Measurements from ENCODE around the gene GFRA4. TPM values are rescaled to one million over a fixed set of nuclear protein-coding genes. Genes with fewer than 3 reads are reported as not detected.

The GFRA4 gene
- polyA plus RNA-seq, 2 of the 4 experiments (the other 2 are of a cell fraction), result not detected

GRCh38 chr20:3699037-3699436 lies 35.8 kb upstream of the GFRA4 start:
- ChIA-PET CTCF (interaction anchor here (0.8 to 61.5 kb wide), 4 partner anchors 11 to 377 kb away, joined by 3 to 2233 read pairs (median 98); partner anchors contain the start of genes ADAM33, ADISSP, HSPA12B and SIGLEC1), POLR2A (no interaction called here)
- H3K4me1 ChIP-seq, result no peaks in the 10 kb centered on the region
- H3K9me3 ChIP-seq, result 0 out of 3 replicates have a peak, but pooled peaks cover 2% of the 10 kb centered on the region
- no peak overlapping the region for H3K4me3 ChIP-seq
- no peak overlapping the region for H3K27ac ChIP-seq
- DNase-seq (ENCODE audit: low read depth in 1 of 2, low spot score in 1 of 2) (no peak), ATAC-seq (0 out of 6 replicates have a peak, but pooled peaks of 1 of the 2 experiments have one; percentile 5), FAIRE-seq (no peak)
- 62% methylated on average over 16 of the region's 16 CpGs for WGBS (ENCODE audit: missing lambda C conversion rate)
- H3K4me2 ChIP-seq, result no peak overlapping the region
- TF ChIP-seq MAX (IDR thresholded peaks at IDR 0.05) (no peak), USF2 (IDR thresholded peaks at IDR 0.05) (no peak), ZC3H11A (IDR thresholded peaks at IDR 0.05) (no peak), RCOR1 (IDR thresholded peaks at IDR 0.05; ENCODE audit: low read depth, low read length) (no peak), CHD4 (IDR thresholded peaks at IDR 0.05; ENCODE audit: borderline replicate concordance) (no peak), E2F6 (IDR thresholded peaks at IDR 0.05; ENCODE audit: borderline replicate concordance, low read depth) (no peak), EHMT2 (IDR thresholded peaks at IDR 0.05; ENCODE audit: low read depth) (no peak), CBX8 (IDR thresholded peaks at IDR 0.05) (no peak), TP53 (CRISPR knock-in tag; IDR thresholded peaks at IDR 0.05) (no peak), HES2 (IDR thresholded peaks at IDR 0.05) (no peak), RARB (CRISPR knock-in tag; IDR thresholded peaks at IDR 0.05) (no peak), MAFK (IDR thresholded peaks at IDR 0.05; ENCODE audit: partially characterized antibody) (no peak), ELK1 (IDR thresholded peaks at IDR 0.05; ENCODE audit: low read depth, low read length) (no peak), RFX5 (IDR thresholded peaks at IDR 0.05) (no peak)

- ATAC-seq (peak; percentile 9 to 11; a peak in 2 of 6 replicates), FAIRE-seq (no peak), DNase-seq (ENCODE audit: low read depth in 1 of 2, low spot score in 1 of 2) (no peak)
- Histone ChIP-seq H3K9me3 (0 out of 3 replicates have a peak, but pooled peaks cover 2% of the 10 kb centered on the region), H3K4me1 (no peaks in the 10 kb centered on the region), H3K27ac (no peak overlapping the region), H3K4me2 (no peak overlapping the region), H3K4me3 (no peak overlapping the region)
- POLR2A ChIA-PET, result no interaction called here
- TF ChIP-seq JUN (IDR thresholded peaks at IDR 0.05), result no peak
- no peak for TF ChIP-seq EHMT2 (IDR thresholded peaks at IDR 0.05; ENCODE audit: low read depth)
- no peak for TF ChIP-seq REST (IDR thresholded peaks at IDR 0.05)
- TF ChIP-seq FOSL2 (IDR thresholded peaks at IDR 0.05), result no peak
- no peak for TF ChIP-seq FOSL2 (CRISPR knock-in tag; IDR thresholded peaks at IDR 0.05)
- TF ChIP-seq CEBPB (IDR thresholded peaks at IDR 0.05), result no peak
- TF ChIP-seq NPAS2 (CRISPR knock-in tag; IDR thresholded peaks at IDR 0.05; ENCODE audit: borderline replicate concordance), result no peak
- no peak for TF ChIP-seq HOXA7 (CRISPR knock-in tag; IDR thresholded peaks at IDR 0.05)
- TF ChIP-seq ESRRA (IDR thresholded peaks at IDR 0.05; ENCODE audit: borderline replicate concordance, low read length), result no peak
- no peak for TF ChIP-seq MAX (IDR thresholded peaks at IDR 0.05)
- TF ChIP-seq CHD2 (IDR thresholded peaks at IDR 0.05; ENCODE audit: low read length, partially characterized antibody), result no peak
- TF ChIP-seq E2F6 (IDR thresholded peaks at IDR 0.05; ENCODE audit: borderline replicate concordance, low read depth), result no peak
- no peak for TF ChIP-seq SMC3 (IDR thresholded peaks at IDR 0.05)
- WGBS (ENCODE audit: missing lambda C conversion rate), result 84% methylated on average over 6 of the region's 6 CpGs
- CTCF ChIA-PET, result interaction anchor here (2.1 to 61.5 kb wide), 3 partner anchors 11 to 39 kb away, joined by 9 to 2233 read pairs (median 187); partner anchors contain the start of genes ADAM33, ADISSP, HSPA12B and SIGLEC1
These were observed 35.4 kb upstream of the GFRA4 start for GRCh38 chr20:3698591-3699001.
